Measurements from ENCODE around the gene VANGL1. TPM values are rescaled to one million over a fixed set of nuclear protein-coding genes. Genes with fewer than 3 reads are reported as not detected.

Gene VANGL1
- total RNA-seq, 1 experiment from 2014 or later, result 22.7 TPM

- H3K27me3 ChIP-seq (ENCODE audit: control insufficient read depth, insufficient read depth, low read length), result no peaks in the 10 kb centered on the region
- in situ Hi-C loops (cut with HindIII; ENCODE audit: low pct_unique_long_range_greater_than_20kb, low sequenced_read_pairs), result no loop called here
- ChIA-PET POLR2A (no interaction called here), CTCF (no interaction called here)
- H3K36me3 ChIP-seq (ENCODE audit: control insufficient read depth, insufficient read depth, low read length), result no peaks in the 10 kb centered on the region
- ATAC-seq (no peak), DNase-seq (ENCODE audit: low read depth, low spot score) (no peak)
- intact Hi-C loops (cut with micrococcal nuclease; ENCODE audit: unreplicated experiment), result no loop called here
- no peaks in the 10 kb centered on the region for H3K9me3 ChIP-seq (ENCODE audit: control insufficient read depth, insufficient read depth, low read depth, low read length)
- H3K4me1 ChIP-seq (ENCODE audit: control insufficient read depth, insufficient read depth, low read length), result no peaks in the 10 kb centered on the region
- no TSS peak for BruUV-seq (replicated peaks)
- no peak overlapping the region for H3K4me3 ChIP-seq (ENCODE audit: low read depth in 2 of 2, low read length in 2 of 2)
- TF ChIP-seq SIN3A (IDR thresholded peaks at IDR 0.05; ENCODE audit: borderline replicate concordance, insufficient read depth, low read depth, low read length), result no peak
- H3K27ac ChIP-seq (ENCODE audit: low read length), result no peak overlapping the region
Observed at GRCh38 chr1:115728341-115728740, 86.6 kb downstream of the VANGL1 start.

GRCh38 chr1:115729756-115730155, 88.0 kb downstream of the VANGL1 start:
- CTCF ChIA-PET, result no interaction called here
- TF ChIP-seq POLR2AphosphoS5 (IDR thresholded peaks at IDR 0.05; ENCODE audit: low read depth, low read length), result no peak
- no peak for TF ChIP-seq SIN3A (IDR thresholded peaks at IDR 0.05; ENCODE audit: borderline replicate concordance, insufficient read depth, low read depth, low read length)
- no peak for TF ChIP-seq REST (IDR thresholded peaks at IDR 0.05; ENCODE audit: insufficient read depth in 1 of 2, low read depth in 2 of 2, low read length in 1 of 2)
- TF ChIP-seq, protein P1, sequence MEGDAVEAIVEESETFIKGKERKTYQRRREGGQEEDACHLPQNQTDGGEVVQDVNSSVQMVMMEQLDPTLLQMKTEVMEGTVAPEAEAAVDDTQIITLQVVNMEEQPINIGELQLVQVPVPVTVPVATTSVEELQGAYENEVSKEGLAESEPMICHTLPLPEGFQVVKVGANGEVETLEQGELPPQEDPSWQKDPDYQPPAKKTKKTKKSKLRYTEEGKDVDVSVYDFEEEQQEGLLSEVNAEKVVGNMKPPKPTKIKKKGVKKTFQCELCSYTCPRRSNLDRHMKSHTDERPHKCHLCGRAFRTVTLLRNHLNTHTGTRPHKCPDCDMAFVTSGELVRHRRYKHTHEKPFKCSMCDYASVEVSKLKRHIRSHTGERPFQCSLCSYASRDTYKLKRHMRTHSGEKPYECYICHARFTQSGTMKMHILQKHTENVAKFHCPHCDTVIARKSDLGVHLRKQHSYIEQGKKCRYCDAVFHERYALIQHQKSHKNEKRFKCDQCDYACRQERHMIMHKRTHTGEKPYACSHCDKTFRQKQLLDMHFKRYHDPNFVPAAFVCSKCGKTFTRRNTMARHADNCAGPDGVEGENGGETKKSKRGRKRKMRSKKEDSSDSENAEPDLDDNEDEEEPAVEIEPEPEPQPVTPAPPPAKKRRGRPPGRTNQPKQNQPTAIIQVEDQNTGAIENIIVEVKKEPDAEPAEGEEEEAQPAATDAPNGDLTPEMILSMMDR (IDR thresholded peaks at IDR 0.05), result no peak
- TF ChIP-seq TCF7L2 (IDR thresholded peaks at IDR 0.05; ENCODE audit: low read depth, low read length), result no peak
- in situ Hi-C loops (cut with HindIII; ENCODE audit: low pct_unique_long_range_greater_than_20kb, low sequenced_read_pairs), result no loop called here

DNA sequence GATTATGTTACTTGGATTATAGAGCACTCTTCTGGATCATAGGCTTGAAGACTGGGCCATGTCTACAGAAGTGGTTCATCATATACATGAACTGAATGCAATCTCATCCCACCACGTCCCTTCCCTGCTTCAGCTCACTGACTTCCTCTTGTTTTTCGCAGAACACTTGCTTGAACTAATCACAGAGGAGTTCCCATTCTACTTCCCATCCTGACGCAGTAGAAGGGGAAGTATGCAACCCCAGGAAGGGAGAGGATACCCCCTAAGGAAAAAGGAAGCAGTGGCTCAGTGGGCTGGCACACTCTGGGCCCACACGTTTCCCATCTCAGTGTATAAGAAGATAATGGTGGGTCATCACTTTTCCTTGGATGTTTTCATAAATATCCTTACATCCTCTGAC, 90.5 kb downstream of the VANGL1 start:
- TF ChIP-seq, protein P1 (IDR thresholded peaks at IDR 0.05), result no peak
- Histone ChIP-seq H3K27me3 (ENCODE audit: control insufficient read depth, insufficient read depth, low read length) (no peaks in the 10 kb centered on the region; the same call in 1 of the 2 replicates), H3K27ac (ENCODE audit: low read length) (no peak overlapping the region), H3K4me3 (ENCODE audit: low read depth in 2 of 2, low read length in 2 of 2) (no peak overlapping the region), H3K36me3 (ENCODE audit: control insufficient read depth, insufficient read depth, low read length) (no peaks in the 10 kb centered on the region), H3K4me1 (ENCODE audit: control insufficient read depth, insufficient read depth, low read length) (no peaks in the 10 kb centered on the region), H3K9me3 (ENCODE audit: control insufficient read depth, insufficient read depth, low read depth, low read length) (no peaks in the 10 kb centered on the region)
- ChIA-PET POLR2A (no interaction called here), CTCF (no interaction called here)
- no TSS peak for BruUV-seq (replicated peaks)
- ATAC-seq (no peak), DNase-seq (ENCODE audit: low read depth, low spot score) (no peak)
- in situ Hi-C loops (cut with HindIII; ENCODE audit: low pct_unique_long_range_greater_than_20kb, low sequenced_read_pairs) (no loop called here), intact Hi-C loops (cut with micrococcal nuclease; ENCODE audit: unreplicated experiment) (no loop called here)

More at GRCh38 chr1:115729756-115730155, 88.0 kb downstream of the VANGL1 start:
- POLR2A ChIA-PET, result no interaction called here
- intact Hi-C loops (cut with micrococcal nuclease; ENCODE audit: unreplicated experiment), result no loop called here
- H3K27ac ChIP-seq (ENCODE audit: low read length), result no peak overlapping the region
- H3K4me3 ChIP-seq (ENCODE audit: low read depth in 2 of 2, low read length in 2 of 2), result no peak overlapping the region
- no peaks in the 10 kb centered on the region for H3K9me3 ChIP-seq (ENCODE audit: control insufficient read depth, insufficient read depth, low read depth, low read length)
- H3K36me3 ChIP-seq (ENCODE audit: control insufficient read depth, insufficient read depth, low read length), result no peaks in the 10 kb centered on the region
- H3K4me1 ChIP-seq (ENCODE audit: control insufficient read depth, insufficient read depth, low read length), result no peaks in the 10 kb centered on the region
- no peak for DNase-seq (ENCODE audit: low read depth, low spot score)
- BruUV-seq (replicated peaks), result no TSS peak
- no peak for ATAC-seq
- no peaks in the 10 kb centered on the region for H3K27me3 ChIP-seq (ENCODE audit: control insufficient read depth, insufficient read depth, low read length)
